HG03342 (cell line): Measurements from ENCODE around the gene ANKRD36.
"Not testable (repeated sequence)": the region's sequence is repeated elsewhere in the genome, so short reads cannot be mapped to it uniquely, and the experiment has no call there.

Experiments used
- ATAC-seq: cut with Tn5 transposase; IDR thresholded peaks from one replicate; pipeline ENCODE4 v1.9.1; 2021; ENCODE audit warnings: mild to moderate bottlenecking, moderate library complexity; ENCODE audit not compliant: unreplicated experiment

The ANKRD36 gene

GRCh38 chr2:97276232-97276798 lies 163.4 kb downstream of the ANKRD36 start:
- not testable (repeated sequence) for ATAC-seq

- not testable (repeated sequence) for ATAC-seq
Measured at GRCh38 chr2:97285187-97285586, 172.2 kb downstream of the ANKRD36 start.

GRCh38 chr2:97293687-97294086 lies 180.7 kb downstream of the ANKRD36 start:
- ATAC-seq = not testable (repeated sequence)
